ENCODE measurements around the gene BTBD2.

BTBD2 gene

DNA sequence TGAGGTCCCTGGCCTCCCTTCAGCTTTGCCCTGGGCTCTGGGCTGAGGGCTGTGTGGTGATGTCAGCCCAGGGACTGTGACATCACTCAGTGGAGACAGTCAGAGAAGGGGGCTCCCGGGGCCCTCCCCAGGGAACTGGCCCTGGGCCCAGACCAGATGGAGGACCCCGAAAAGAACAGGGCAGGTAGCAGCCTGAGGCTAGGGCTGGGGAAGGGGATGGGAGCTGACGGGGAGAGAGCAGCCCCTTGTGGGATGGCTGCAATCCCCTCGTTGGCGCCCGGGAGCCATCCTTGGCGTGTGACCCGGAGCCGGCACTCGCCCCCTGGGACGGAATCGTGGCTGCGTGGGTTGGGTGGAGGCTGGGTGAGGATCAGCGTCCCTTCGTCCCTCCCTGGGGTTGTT, 61.0 kb downstream of the BTBD2 start:
- H3K9me2 ChIP-seq (replicated peaks; ENCODE audit: low read depth, low read length): no peaks in the 10 kb centered on the region
- peaks cover 21% of the 10 kb centered on the region; the same call in 1 of the 2 replicates for H3K36me3 ChIP-seq (ENCODE audit: insufficient read depth, low read length)
- H3K27me3 ChIP-seq (ENCODE audit: insufficient read depth, low read length, poor library complexity, severe bottlenecking): no peaks in the 10 kb centered on the region
- H3F3A ChIP-seq (ENCODE audit: low read depth): no peaks in the 10 kb centered on the region
- no peaks in the 10 kb centered on the region for H3K9me3 ChIP-seq (ENCODE audit: insufficient read depth, low read depth, low read length)
- no peak overlapping the region for H3K4me2 ChIP-seq (ENCODE audit: low read depth, low read length, poor library complexity, severe bottlenecking)
- no peak overlapping the region for H3K4me3 ChIP-seq (ENCODE audit: low read length, poor library complexity, severe bottlenecking)
- no peak overlapping the region for H2AFZ ChIP-seq (ENCODE audit: low read length)
- H3K79me2 ChIP-seq (ENCODE audit: insufficient read depth, low read length): peaks cover 90% of the 10 kb centered on the region
- H3K9ac ChIP-seq (ENCODE audit: low read depth, low read length, poor library complexity, severe bottlenecking): no peak overlapping the region
- TF ChIP-seq CTCF (conservative IDR thresholded peaks at IDR 0.05; ENCODE audit: low read length): no peak
- TF ChIP-seq EZH2phosphoT487 (IDR thresholded peaks at IDR 0.05; ENCODE audit: borderline replicate concordance): no peak
- no peaks in the 10 kb centered on the region for H3K4me1 ChIP-seq (ENCODE audit: insufficient read depth, low read length, poor library complexity, severe bottlenecking)
- peaks cover 56% of the 10 kb centered on the region for H4K20me1 ChIP-seq (ENCODE audit: insufficient read depth, low read length, poor library complexity, severe bottlenecking)

DNA sequence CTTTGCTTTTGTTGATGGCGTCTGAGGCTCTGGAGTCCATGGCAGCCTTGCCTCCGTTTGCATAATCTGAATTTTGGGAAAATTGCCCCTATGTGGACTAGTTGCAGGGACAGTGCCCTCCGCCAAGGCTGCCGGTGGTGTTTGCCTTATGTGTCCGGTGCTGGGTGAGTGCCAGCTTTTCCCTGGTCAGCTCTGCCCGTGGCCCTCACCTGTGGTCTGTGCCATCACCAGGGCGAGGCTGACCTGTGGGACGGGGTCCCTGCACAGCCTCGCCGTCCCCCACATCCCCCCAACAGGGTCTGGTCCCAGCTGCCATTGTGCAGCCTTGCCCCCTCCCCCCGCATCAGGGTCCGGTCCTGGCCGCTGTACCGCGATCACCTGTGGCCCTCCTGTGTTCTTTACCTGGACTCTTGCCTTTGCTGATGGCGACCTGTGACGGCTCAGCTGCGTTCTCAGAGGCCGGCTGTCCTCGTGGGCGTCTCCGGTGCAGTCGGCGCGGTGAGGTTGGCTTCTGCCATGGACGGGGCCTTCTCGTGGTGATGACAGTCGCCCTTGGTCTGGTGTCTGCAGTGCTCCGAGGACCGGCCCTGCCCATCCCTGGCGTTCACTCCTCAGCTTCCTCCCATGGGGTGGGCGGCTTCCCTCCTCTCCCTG, 61.9 kb downstream of the BTBD2 start:
- no peaks in the 10 kb centered on the region for H3K27me3 ChIP-seq (ENCODE audit: insufficient read depth, low read length, poor library complexity, severe bottlenecking)
- no peak overlapping the region for H3K4me2 ChIP-seq (ENCODE audit: low read depth, low read length, poor library complexity, severe bottlenecking)
- peaks cover 61% of the 10 kb centered on the region for H4K20me1 ChIP-seq (ENCODE audit: insufficient read depth, low read length, poor library complexity, severe bottlenecking)
- no peaks in the 10 kb centered on the region for H3F3A ChIP-seq (ENCODE audit: low read depth)
- H2AFZ ChIP-seq (ENCODE audit: low read length): no peak overlapping the region
- H3K9ac ChIP-seq (ENCODE audit: low read depth, low read length, poor library complexity, severe bottlenecking): no peak overlapping the region
- peaks cover 21% of the 10 kb centered on the region; the same call in 1 of the 2 replicates for H3K36me3 ChIP-seq (ENCODE audit: insufficient read depth, low read length)
- H3K4me1 ChIP-seq (ENCODE audit: insufficient read depth, low read length, poor library complexity, severe bottlenecking): no peaks in the 10 kb centered on the region
- peaks cover 92% of the 10 kb centered on the region for H3K79me2 ChIP-seq (ENCODE audit: insufficient read depth, low read length)
- H3K9me2 ChIP-seq (replicated peaks; ENCODE audit: low read depth, low read length): no peaks in the 10 kb centered on the region
- H3K4me3 ChIP-seq (ENCODE audit: low read length, poor library complexity, severe bottlenecking): no peak overlapping the region
- TF ChIP-seq CTCF (conservative IDR thresholded peaks at IDR 0.05; ENCODE audit: low read length) (no peak), EZH2phosphoT487 (IDR thresholded peaks at IDR 0.05; ENCODE audit: borderline replicate concordance) (no peak)
- no peaks in the 10 kb centered on the region for H3K9me3 ChIP-seq (ENCODE audit: insufficient read depth, low read depth, low read length)

DNA sequence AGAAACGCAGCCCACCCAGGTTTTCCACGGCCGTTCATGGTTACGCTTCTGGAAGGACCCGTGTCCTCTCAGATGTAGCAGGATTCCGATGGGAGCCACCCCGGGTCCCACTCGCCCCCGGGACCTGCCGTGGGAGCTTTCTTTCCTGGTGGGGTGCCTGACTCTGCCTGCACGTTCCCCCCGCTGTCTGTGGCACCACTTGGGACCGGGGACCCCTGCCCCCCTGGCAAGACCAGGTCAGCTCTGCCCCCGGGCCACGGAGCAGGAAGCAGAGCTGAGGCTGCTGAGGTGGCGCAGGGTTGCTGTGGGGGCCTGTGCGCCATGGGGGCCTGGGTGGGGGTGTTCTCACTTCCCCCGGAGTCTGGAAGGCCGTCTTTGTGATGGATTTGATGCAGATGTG, 62.5 kb downstream of the BTBD2 start:
- Histone ChIP-seq H3K9me2 (replicated peaks; ENCODE audit: low read depth, low read length) (no peaks in the 10 kb centered on the region), H3K9ac (ENCODE audit: low read depth, low read length, poor library complexity, severe bottlenecking) (no peak overlapping the region), H3K36me3 (ENCODE audit: insufficient read depth, low read length) (peaks cover 21% of the 10 kb centered on the region; the same call in 1 of the 2 replicates), H3K4me1 (ENCODE audit: insufficient read depth, low read length, poor library complexity, severe bottlenecking) (no peaks in the 10 kb centered on the region), H3K4me2 (ENCODE audit: low read depth, low read length, poor library complexity, severe bottlenecking) (no peak overlapping the region), H3F3A (ENCODE audit: low read depth) (no peaks in the 10 kb centered on the region), H4K20me1 (ENCODE audit: insufficient read depth, low read length, poor library complexity, severe bottlenecking) (peaks cover 66% of the 10 kb centered on the region), H2AFZ (ENCODE audit: low read length) (no peak overlapping the region), H3K79me2 (ENCODE audit: insufficient read depth, low read length) (peaks cover 96% of the 10 kb centered on the region), H3K4me3 (ENCODE audit: low read length, poor library complexity, severe bottlenecking) (no peak overlapping the region), H3K9me3 (ENCODE audit: insufficient read depth, low read depth, low read length) (no peaks in the 10 kb centered on the region), H3K27me3 (ENCODE audit: insufficient read depth, low read length, poor library complexity, severe bottlenecking) (no peaks in the 10 kb centered on the region)
- TF ChIP-seq EZH2phosphoT487 (IDR thresholded peaks at IDR 0.05; ENCODE audit: borderline replicate concordance) (no peak), CTCF (conservative IDR thresholded peaks at IDR 0.05; ENCODE audit: low read length) (no peak)

All from Loucy (cell line).